GM19035 (cell line): ENCODE data around the gene KIF26B.

ENCODE experiments used
- ATAC-seq: cut with Tn5 transposase; IDR thresholded peaks from one replicate; pipeline ENCODE4 v1.9.1; 2021; ENCODE audit not compliant: unreplicated experiment

KIF26B gene

DNA sequence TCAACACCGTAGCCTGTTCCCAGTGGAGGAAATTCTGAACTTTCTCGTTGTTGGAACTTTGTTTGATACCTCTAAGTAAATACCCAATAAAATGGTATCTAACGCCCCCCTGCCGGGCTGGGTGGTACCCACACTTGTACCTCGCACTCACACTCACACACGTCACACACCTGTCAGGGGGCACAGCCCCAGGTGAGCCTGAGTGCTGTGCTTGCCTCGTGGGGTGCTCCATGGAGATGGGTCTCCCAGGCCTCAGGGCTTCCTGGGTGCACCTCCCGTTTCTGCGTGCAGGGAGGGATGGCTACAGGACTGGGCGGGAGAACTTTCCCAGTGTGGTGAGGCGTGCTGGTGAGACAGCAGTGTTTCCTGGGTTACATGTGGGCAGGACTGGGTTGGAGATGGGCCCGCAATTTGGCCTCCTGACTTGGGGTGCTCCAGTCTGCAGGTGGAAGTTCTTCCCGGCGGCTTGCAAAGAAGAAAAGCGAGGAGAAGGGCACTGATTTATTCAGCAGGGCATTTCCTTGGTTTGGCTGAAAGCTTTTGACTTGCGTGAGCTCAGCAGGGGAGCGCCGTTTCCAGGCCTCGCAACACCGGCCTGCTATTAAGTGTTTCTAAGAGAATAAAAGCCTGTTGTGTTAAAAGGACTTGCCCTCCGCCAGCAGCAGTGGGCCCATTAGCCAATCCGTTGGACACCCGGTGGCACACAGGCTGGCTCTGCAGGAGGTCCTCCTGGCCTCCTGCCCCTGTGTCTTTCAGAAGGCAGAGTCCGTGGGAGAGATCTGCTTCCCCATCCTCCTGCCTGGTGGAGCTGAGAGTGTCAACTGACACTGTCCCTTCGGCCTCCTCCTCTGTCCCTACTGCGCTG is 79.7 kb downstream of the KIF26B start:
- no peak for ATAC-seq

DNA sequence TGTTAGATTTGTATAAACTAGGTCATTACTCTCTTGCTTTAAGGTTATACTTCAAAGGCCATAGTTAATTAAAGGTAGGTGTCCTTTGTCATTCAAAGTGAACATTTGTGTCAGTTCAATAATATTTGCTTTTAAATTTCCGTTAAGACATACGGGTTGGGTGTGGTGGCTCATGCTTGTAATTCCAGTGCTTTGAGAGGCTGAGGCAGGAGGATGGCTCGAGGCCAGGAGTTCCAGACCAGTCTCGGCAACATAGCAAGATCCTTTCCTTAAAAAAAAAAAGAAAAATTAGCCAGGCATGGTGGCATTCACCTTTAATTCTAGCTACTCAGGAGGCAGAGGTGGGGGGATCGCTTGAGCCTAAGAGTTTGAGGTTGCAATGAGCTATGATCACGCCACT is 80.4 kb downstream of the KIF26B start:
- no peak for ATAC-seq

DNA sequence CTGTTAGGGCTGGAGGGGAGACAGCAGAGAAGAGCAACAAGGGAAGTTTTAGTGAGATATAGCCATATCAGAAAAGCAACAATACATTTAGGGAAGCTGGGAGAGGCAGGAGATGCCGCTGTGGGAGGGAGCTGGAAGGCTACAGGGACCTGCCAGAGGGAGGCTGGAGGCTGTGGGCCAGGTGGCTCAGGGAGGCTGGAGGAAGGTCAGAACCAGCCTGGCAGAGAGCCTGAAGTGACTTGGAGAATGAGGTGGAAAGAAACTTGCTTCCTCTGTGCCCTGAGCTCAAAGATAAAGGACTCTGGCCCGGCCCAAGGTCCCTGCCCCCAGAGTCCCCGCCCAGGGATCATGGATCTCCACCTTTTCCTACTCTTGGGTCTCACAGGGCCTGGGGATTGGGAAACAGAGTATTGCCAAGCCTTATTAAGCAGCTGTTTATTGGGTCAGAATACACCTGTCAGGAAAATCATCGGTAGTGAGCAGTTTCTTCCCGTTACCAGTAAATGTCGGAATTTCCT is 85.9 kb downstream of the KIF26B start:
- no peak for ATAC-seq

DNA sequence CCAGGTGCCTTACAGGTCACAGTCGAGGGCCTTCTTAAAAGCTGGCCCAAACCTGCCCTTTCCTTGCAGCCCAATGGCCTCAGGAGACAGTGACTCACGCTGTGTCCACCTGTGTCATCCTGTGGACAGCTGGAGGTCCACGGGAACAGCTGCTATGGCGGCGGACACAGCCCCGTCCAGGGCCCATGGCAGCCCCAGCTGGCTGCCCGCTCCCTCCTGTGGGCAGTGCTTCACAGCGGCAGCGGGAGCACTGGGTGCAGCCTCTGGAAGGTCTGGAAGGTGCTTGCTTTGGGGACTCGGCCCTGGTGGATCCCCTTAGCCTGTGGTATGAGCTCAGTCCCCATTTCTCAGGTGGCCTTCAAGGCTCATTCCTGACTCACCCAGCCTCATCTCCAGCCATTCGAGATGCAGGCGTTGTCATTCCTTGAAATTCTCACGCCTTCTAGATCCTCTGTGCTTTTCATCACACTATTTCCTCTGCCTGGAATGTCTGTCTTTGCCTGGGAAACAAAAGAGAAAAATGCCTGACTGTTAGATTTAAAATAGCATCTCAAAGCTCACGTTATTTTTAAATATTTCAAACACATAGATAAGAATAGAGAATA is 86.8 kb downstream of the KIF26B start:
- ATAC-seq = no peak

DNA sequence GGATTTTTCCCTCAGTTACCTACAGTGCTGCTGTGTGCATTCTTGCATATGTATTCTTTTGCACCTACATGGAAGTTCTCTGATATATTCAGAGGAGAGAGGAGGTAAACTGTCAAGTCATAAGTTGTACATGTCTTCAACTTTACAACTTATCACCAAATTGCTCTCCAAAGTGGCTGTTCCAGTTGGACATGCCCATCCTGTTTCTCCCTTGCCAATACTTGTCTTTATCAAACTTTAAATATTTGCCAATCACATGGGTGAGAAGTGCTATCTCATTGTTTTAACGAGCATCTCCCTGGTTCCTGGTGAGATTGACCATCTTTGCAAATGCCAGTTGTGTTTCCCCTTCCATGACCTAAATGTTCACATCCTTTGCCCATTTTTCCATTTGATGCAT is 88.2 kb downstream of the KIF26B start:
- no peak for ATAC-seq

DNA sequence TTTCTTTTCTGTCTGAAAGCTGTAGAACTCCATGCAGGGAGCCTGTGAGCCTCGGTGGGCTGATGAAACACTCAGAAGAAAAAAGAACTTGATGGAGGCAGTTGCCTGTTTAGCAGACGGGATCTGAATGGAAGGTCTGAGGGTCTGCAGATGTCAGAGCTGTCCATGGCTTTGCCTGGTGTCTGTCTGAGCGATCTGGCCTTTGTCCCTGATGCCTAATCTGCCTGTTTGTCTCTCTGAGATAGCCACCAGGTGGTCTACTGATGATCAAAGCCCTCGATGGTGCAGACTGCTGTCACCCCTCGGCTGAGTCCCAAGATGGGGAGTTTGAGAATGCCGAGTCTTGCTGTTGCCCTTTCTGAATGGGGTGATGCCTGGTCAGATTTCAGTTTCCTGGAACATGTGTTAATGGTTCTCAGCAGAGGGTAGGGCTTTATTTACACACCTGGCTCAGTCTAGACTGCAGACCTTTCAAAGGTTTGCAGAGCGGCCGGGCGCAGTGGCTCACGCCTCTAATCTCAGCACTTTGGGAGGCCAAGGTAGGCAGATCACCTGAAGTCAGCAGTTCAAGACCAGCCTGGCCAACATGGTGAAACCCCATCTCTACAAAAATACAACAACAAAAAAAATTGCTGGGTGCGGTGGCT is 90.4 kb downstream of the KIF26B start:
- ATAC-seq = no peak

DNA sequence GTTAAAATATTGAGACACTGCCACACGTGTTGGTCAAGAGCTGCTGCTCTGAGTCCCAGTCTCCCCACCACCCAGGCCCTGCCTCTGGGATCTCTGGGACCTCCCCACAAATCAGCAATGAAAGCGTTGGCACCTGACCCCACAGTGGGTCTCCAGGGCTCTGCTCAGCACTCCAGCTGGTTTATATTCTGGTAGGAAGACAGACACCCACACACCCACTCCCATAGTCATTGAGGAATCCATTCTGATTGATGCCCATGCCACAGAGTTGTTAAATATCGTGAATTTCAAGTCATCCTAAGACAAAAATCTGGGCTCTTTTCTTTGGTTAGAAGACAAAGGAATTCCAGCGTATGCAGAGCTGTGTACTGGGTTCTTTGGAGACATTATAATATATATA is 91.6 kb downstream of the KIF26B start:
- ATAC-seq = no peak

DNA sequence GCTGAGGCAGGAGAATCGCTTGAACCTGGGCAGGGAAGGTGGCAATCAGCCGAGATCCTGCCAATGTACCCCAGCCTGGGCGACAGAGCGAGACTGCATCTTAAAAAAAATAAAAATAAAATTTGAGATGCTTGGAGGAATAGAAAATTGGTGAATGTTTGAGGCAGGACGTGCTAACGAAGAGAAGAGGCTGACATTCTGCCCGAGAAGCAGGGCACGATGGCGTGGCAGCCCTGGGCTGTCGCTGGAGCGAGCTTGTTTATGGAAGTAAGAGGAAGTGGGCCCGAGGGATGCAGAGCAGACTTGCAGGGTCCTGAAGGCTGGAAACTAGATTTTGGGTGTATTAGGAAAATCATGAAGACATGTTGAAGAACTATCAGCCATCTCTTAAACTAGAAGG is 92.6 kb downstream of the KIF26B start:
- no peak for ATAC-seq

DNA sequence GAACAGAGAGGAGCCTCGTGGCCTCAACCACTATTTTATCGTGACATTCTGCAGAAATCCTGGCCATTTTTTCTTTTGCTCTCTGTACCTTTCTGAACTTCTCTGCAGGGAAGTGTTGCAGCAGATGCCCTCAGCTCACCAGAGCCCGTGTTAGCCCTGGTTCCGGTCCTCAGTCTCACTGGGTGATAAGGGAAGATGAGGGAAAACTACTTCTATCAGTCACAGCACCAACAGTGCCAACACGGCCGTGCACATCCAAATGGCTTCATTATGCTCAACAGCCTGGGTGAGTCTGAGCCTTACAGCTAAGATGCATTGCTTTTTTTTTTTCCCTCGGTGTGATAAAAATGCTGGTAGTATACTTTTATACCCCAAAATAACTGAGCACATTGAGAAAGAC is 93.0 kb downstream of the KIF26B start:
- no peak for ATAC-seq

DNA sequence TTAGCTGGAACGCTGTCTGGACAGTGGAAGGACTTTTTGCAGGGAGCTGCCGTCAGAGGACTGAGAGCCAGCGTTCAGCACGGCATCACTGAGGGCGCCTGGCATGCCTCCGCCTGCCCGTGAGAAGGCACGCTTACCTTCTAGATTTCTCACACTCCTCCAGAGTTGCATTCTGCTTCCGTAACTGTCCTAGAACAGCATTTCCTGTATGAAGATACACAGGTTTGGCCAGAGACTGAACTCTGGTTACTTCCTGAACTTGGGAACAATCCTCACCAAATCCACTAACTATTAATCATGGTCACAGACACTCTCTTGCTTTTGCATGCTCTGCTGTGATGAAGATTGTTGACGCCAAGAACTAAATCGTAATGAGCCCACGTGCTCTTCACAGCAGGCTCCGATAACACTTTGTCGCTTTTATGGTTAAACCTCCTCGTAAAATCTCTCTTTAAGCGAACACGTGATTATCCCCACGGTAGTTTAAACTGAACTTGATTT is 93.5 kb downstream of the KIF26B start:
- no peak for ATAC-seq

DNA sequence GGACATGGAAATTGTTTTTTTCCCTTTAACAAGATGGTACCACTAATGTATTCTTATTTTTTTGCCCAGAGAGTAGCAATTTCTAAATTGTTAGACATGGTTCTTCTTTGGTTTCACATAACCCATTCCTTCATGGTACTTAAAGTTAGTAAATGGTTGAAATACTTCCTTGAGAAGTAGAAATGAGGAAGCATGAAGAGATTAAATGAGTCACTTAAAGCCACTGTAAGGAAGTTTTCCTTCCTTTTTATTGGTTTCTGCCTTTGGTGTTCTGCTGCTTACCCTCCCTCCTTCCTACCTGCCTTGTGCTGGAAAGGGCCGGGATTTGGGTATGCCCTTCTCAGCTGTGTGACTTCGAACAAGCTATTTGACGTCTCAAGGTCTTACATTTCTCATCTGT is 101.0 kb downstream of the KIF26B start:
- no peak for ATAC-seq

DNA sequence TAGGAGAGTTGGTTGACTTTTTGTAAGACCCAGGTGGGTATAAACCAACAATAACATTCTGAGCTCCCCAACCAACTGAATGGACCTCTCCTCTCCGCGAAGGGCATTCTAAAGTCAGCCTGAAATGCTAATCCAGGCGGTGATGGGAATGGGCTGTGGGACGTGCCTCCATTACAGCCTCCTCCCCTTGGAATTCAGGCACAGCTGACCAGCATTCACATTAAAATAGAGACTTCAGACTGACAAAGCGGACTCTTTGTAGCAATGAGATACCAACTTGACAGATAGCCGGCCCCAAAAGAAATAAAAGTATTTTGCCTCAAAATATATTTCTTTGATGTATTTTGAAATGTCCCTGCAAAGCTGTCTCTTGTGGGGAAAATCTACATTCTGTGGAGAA is 101.7 kb downstream of the KIF26B start:
- no peak for ATAC-seq

DNA sequence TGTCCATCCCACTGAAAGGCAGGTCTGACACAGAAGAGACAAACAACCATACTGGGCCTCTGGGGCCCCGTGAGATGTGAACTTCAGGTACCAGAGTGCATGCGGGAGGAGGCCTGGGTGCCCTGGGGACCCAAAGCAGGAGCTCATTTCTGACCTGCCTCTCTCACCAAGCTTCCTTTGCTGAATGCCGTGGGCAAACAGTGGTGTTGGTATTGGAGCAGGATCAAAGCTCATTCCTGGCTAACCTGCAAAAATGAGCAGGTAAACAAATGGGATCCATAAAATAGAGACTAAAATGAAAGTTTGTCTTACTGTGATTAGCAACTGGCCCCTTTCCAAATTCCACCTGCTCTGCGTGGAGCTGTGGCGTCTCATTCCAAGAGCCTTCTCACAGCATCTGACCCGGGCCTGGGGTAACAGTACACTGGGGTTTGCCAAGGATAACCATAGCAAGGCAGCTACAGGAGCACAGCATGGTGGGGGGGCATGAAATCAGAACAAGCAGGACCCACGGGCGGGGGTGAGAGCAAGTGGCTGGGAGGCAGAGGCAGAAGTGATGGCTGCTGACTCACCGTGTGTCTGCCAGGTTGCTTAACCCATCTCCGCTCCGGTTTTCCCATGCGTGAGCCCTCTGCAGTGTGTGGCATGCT is 103.6 kb downstream of the KIF26B start:
- no peak for ATAC-seq

DNA sequence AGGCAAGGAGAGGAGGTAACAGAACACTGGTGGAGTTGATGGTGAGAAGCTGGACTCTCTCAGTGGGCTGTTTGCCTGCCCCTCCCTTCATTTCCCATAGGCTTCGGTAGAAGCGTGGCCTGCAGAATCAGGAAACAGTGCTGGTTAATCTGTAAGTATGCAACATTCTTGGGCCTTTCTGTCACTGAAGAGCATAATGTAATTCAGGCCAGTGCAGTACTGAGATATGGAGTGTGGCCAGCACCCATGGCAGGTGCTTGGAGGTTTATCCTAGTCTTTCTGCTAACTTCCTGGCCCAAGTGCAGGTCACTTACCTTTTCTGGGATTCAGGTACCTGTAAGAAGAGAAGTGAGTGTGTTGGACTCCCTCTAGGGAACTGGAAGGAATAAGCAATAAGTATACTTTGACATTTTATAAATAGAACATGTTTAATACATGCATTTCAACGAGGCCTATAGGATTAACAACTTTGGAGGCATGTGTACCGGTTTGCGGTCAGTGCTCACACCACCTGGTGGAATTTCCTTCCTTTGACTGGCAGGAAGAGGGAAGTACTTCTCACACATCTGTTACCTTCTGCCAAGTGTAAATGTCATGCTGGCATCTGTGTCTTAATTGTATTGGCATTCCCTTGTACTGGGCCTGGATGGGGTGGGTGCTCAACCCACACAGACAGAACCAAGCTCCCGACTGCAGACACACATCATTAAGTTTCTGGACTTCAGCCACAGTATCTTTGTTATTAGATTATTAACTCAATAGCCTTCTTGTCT is 105.5 kb downstream of the KIF26B start:
- no peak for ATAC-seq

DNA sequence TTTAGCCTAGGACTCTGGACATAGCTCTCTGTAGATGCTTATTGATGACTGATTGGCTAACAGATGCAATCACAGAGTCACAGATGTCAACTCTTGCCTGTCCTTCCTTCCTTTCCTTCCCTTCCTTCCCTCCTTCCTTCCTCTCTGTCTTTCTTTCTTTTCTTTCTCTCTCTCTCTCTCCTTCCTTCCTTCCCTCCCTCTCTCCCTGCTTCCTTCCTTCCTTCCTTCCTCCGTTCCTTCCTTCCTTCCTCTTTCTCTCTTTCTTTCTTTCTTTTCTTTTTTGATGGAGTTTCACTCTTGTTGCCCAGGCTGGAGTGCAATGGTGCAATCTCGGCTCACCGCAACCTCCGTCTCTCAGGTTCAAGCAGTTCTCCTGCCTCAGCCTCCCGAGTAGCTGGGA is 106.1 kb downstream of the KIF26B start:
- no peak for ATAC-seq

DNA sequence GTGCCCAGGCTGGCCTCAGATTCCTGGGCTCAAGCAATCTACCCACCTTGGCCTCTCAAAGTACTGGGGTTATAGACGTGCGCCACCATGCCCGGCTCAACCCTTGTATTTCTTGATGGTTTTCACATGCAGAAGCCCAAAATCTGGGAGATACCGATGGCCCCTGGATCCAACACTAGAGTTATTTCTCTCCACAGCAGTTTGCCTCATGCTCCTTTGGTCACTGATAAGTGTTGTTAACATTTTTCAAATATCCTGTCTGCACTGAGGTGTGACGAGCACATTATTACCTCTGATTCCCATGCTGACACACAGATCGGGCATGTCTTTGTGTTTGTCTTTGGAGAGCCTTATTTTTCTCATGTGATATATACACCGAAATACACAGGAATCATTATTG is 107.0 kb downstream of the KIF26B start:
- no peak for ATAC-seq

DNA sequence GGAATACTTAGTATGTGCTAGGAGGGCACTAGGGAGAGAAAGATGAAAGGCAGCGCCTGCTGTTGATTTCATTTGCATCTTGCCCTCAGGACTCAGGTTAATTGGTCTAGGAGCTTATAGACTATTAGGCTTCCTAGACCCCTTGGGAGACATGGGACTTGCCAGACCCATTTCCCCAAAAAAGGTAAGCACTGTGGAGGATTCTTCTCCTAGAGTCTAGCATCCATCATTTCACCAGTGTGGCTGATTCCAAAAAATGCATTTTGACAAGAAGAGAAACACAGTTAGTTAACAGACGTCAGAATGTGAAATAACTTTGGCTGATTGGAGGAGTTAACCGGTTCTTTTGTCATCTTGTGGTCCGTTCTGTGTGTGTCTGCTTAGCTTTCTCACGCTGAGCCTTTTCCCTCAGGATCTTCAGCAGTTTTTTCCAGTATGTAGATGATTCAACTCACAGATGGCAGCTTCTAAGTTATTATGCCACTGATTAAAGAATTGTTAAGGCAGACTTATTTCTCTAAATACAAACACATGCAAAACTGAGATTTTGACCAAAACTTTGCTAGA is 108.8 kb downstream of the KIF26B start:
- no peak for ATAC-seq

DNA sequence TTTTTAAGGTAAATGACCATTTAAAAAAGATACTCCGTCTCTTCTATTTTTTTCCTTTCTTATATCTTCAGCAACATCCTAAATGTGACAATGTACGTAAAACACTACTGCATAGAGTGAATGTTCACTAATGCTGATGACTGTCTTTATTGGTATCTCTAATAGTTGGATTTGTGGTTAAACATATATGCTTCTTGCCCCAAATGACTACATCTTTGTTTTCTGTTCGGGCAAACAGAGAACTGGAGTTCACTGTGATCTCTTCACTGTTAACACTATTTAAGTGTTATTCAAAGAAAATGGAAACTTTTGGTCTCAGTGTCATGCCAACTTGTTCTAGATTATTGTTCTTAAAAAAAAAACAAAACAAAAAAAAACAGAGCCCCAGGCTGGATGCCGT is 109.4 kb downstream of the KIF26B start:
- ATAC-seq = no peak

DNA sequence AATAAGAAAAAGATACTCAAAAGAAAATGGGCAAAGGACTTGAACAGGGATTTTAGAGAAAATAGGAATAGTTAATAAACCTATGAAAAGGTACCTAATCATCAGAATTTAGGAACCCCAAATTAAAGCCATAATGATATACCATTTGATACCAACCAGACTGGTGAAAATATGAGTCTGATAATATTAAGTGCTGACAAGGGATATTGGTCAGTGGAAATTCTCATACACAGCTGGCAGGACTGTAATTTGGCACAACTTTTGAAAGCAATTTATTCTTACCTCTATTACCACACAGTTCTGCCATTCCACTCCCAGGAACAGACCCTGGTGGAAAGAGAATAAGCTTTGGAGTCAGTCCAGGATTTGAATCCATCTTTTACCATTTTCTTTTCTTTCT is 111.3 kb downstream of the KIF26B start:
- ATAC-seq = no peak

DNA sequence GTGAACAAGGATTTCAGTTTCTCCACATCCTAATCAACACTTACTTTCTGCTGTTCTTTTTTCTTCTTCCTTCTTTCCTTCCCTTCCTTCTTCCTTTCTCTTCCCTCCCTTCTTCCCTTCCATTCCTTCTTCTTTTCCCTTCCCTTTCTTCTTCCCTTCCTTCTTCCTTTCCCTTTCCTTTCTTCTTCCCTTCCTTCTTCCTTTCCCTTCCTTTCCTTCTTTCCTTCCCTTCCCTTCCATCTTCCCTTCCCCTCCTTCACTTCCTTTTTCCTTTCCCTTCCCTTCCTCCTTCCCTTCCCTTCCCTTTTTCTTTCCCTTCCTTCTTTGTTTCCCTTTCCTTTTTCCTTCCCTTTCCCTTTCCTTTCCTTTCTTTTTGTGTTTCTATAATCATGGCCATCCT is 115.3 kb downstream of the KIF26B start:
- ATAC-seq = no peak
